ENCODE results near the gene DYDC1.

GRCh38 chr10:80321183-80321582 lies 35.4 kb downstream of the DYDC1 start:
- no peak for TF ChIP-seq CTCF (IDR thresholded peaks at IDR 0.05; ENCODE audit: low read depth, low read length, missing input control)
- no peak for TF ChIP-seq ZBTB33 (IDR thresholded peaks at IDR 0.05)
- no peak for TF ChIP-seq REST (IDR thresholded peaks at IDR 0.05)
- no peak for TF ChIP-seq TAF1 (conservative IDR thresholded peaks at IDR 0.05)
- TF ChIP-seq SP1 (IDR thresholded peaks at IDR 0.05), result no peak
- no peak for TF ChIP-seq RAD21 (IDR thresholded peaks at IDR 0.05)
- TF ChIP-seq HNF4A (conservative IDR thresholded peaks at IDR 0.05), result no peak
- TF ChIP-seq JUND (IDR thresholded peaks at IDR 0.05), result no peak
- TF ChIP-seq FOXA1 (IDR thresholded peaks at IDR 0.05), result no peak
